ENCODE data around the gene C15orf39.
"Not testable (repeated sequence)": the region's sequence is repeated elsewhere in the genome, so short reads cannot be mapped to it uniquely, and the experiment has no call there.

The C15orf39 gene

GRCh38 chr15:75235760-75236729, 34.4 kb downstream of the C15orf39 start:
- DNase-seq (ENCODE audit: extremely low read depth, low read depth) = no peak
- TF ChIP-seq CTCF (IDR thresholded peaks at IDR 0.05; ENCODE audit: low read depth, low read length) = no peak

- no peak for TF ChIP-seq CTCF (IDR thresholded peaks at IDR 0.05; ENCODE audit: low read depth, low read length)
- DNase-seq (ENCODE audit: extremely low read depth, low read depth) = no peak
Observed at GRCh38 chr15:75237316-75237982, 35.8 kb downstream of the C15orf39 start.

GRCh38 chr15:75238150-75238549, 36.5 kb downstream of the C15orf39 start:
- DNase-seq (ENCODE audit: extremely low read depth, low read depth) = no peak
- TF ChIP-seq CTCF (IDR thresholded peaks at IDR 0.05; ENCODE audit: low read depth, low read length) = no peak

GRCh38 chr15:75245741-75246140, 44.1 kb downstream of the C15orf39 start:
- DNase-seq (ENCODE audit: extremely low read depth, low read depth) = not testable (repeated sequence)

GRCh38 chr15:75248991-75249390, 47.3 kb downstream of the C15orf39 start:
- DNase-seq (ENCODE audit: extremely low read depth, low read depth) = not testable (repeated sequence)

GRCh38 chr15:75249726-75250125, 48.0 kb downstream of the C15orf39 start:
- no peak for TF ChIP-seq CTCF (IDR thresholded peaks at IDR 0.05; ENCODE audit: low read depth, low read length)
- no peak for DNase-seq (ENCODE audit: extremely low read depth, low read depth)

GRCh38 chr15:75251343-75251742, 49.7 kb downstream of the C15orf39 start:
- DNase-seq (ENCODE audit: extremely low read depth, low read depth) = not testable (repeated sequence)

GRCh38 chr15:75252285-75252684, 50.6 kb downstream of the C15orf39 start:
- DNase-seq (ENCODE audit: extremely low read depth, low read depth) = not testable (repeated sequence)

- DNase-seq (ENCODE audit: extremely low read depth, low read depth) = not testable (repeated sequence)
Observed at GRCh38 chr15:75258034-75258433, 56.4 kb downstream of the C15orf39 start, which contains the start of gene GOLGA6C. TSS of gene GOLGA6C (plus strand) at chr15:75258334. CDS start at chr15:75258599, 265 bp downstream.

GRCh38 chr15:75258620-75259343, 57.1 kb downstream of the C15orf39 start:
- DNase-seq (ENCODE audit: extremely low read depth, low read depth) = not testable (repeated sequence)

GRCh38 chr15:75259873-75260272, 58.2 kb downstream of the C15orf39 start:
- DNase-seq (ENCODE audit: extremely low read depth, low read depth) = not testable (repeated sequence)
